ENCODE results near the gene URGCP. TPM values are rescaled to one million over a fixed set of nuclear protein-coding genes. Genes with fewer than 3 reads are reported as not detected.

Gene URGCP
- total RNA-seq, 1 experiment from 2014 or later: 19.5 TPM

DNA sequence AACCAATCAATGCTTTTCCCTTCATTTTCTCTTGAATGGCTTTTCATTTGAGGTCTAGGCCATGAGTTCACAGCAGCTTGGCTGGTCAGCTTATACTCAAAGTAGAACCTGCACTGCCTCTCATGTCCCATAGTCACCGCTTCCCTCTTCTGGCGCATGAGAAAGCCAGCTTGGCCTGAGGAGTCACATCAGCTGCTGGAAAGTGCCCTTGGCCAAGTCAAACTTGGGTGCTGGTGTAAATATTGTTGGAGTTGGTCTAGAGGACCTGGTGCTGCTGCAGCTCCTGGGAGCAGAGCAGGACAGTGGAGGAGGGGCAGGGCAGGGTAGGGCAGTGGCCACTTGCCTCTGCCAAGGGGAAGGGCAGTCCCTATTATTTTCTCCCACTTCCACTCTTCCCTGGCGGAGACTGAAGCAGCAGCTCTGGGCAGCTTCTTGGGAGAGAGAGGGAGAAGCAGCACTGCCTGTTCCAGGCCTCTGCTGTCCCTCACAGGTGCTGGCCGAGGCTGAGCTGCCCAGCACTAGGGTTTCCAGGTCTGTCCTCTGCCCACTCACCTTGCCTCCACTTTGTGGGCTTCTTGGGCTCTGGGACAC is 32.6 kb upstream of the URGCP start:
- ChIA-PET POLR2A (no interaction called here), CTCF (interaction anchor here (0.7 to 1.6 kb wide), 3 partner anchors 15 to 356 kb away, joined by 3 to 8 read pairs (median 4); partner anchors contain the start of gene STK17A)
- H3K4me3 Mint-ChIP-seq: no peak overlapping the region
- no peaks in the 10 kb centered on the region for H3K4me1 Mint-ChIP-seq
- H3K36me3 Mint-ChIP-seq: no peaks in the 10 kb centered on the region
- TF ChIP-seq ZNF671 (CRISPR knock-in tag; IDR thresholded peaks at IDR 0.05) (no peak), SP1 (CRISPR knock-in tag; conservative IDR thresholded peaks at IDR 0.05) (no peak), NR1H2 (CRISPR knock-in tag; IDR thresholded peaks at IDR 0.05) (no peak), RELA (CRISPR knock-in tag; IDR thresholded peaks at IDR 0.05; ENCODE audit: borderline replicate concordance) (no peak), ZNF317 (CRISPR knock-in tag; IDR thresholded peaks at IDR 0.05; ENCODE audit: borderline replicate concordance, low read depth) (no peak), ZNF138 (CRISPR knock-in tag; conservative IDR thresholded peaks at IDR 0.05) (no peak), ZNF121 (CRISPR knock-in tag; IDR thresholded peaks at IDR 0.05) (no peak), MXD4 (CRISPR knock-in tag; IDR thresholded peaks at IDR 0.05; ENCODE audit: borderline replicate concordance) (no peak), ZNF263 (CRISPR knock-in tag; IDR thresholded peaks at IDR 0.05; ENCODE audit: low read depth) (no peak), ZNF416 (CRISPR knock-in tag; IDR thresholded peaks at IDR 0.05) (no peak), JUN (CRISPR knock-in tag; IDR thresholded peaks at IDR 0.05) (no peak), NFE2L1 (CRISPR knock-in tag; IDR thresholded peaks at IDR 0.05) (no peak), CREB1 (CRISPR knock-in tag; IDR thresholded peaks at IDR 0.05) (no peak), ELF4 (CRISPR knock-in tag; IDR thresholded peaks at IDR 0.05; ENCODE audit: low read depth) (no peak)
- TF ChIP-seq, protein P1, sequence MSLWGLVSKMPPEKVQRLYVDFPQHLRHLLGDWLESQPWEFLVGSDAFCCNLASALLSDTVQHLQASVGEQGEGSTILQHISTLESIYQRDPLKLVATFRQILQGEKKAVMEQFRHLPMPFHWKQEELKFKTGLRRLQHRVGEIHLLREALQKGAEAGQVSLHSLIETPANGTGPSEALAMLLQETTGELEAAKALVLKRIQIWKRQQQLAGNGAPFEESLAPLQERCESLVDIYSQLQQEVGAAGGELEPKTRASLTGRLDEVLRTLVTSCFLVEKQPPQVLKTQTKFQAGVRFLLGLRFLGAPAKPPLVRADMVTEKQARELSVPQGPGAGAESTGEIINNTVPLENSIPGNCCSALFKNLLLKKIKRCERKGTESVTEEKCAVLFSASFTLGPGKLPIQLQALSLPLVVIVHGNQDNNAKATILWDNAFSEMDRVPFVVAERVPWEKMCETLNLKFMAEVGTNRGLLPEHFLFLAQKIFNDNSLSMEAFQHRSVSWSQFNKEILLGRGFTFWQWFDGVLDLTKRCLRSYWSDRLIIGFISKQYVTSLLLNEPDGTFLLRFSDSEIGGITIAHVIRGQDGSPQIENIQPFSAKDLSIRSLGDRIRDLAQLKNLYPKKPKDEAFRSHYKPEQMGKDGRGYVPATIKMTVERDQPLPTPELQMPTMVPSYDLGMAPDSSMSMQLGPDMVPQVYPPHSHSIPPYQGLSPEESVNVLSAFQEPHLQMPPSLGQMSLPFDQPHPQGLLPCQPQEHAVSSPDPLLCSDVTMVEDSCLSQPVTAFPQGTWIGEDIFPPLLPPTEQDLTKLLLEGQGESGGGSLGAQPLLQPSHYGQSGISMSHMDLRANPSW (CRISPR knock-in tag; conservative IDR thresholded peaks at IDR 0.05; ENCODE audit: low read depth): no peak
- TF ChIP-seq, protein P2, sequence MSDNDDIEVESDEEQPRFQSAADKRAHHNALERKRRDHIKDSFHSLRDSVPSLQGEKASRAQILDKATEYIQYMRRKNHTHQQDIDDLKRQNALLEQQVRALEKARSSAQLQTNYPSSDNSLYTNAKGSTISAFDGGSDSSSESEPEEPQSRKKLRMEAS (CRISPR knock-in tag; IDR thresholded peaks at IDR 0.05): no peak
- TF ChIP-seq, protein P3, sequence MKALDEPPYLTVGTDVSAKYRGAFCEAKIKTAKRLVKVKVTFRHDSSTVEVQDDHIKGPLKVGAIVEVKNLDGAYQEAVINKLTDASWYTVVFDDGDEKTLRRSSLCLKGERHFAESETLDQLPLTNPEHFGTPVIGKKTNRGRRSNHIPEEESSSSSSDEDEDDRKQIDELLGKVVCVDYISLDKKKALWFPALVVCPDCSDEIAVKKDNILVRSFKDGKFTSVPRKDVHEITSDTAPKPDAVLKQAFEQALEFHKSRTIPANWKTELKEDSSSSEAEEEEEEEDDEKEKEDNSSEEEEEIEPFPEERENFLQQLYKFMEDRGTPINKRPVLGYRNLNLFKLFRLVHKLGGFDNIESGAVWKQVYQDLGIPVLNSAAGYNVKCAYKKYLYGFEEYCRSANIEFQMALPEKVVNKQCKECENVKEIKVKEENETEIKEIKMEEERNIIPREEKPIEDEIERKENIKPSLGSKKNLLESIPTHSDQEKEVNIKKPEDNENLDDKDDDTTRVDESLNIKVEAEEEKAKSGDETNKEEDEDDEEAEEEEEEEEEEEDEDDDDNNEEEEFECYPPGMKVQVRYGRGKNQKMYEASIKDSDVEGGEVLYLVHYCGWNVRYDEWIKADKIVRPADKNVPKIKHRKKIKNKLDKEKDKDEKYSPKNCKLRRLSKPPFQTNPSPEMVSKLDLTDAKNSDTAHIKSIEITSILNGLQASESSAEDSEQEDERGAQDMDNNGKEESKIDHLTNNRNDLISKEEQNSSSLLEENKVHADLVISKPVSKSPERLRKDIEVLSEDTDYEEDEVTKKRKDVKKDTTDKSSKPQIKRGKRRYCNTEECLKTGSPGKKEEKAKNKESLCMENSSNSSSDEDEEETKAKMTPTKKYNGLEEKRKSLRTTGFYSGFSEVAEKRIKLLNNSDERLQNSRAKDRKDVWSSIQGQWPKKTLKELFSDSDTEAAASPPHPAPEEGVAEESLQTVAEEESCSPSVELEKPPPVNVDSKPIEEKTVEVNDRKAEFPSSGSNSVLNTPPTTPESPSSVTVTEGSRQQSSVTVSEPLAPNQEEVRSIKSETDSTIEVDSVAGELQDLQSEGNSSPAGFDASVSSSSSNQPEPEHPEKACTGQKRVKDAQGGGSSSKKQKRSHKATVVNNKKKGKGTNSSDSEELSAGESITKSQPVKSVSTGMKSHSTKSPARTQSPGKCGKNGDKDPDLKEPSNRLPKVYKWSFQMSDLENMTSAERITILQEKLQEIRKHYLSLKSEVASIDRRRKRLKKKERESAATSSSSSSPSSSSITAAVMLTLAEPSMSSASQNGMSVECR (CRISPR knock-in tag; IDR thresholded peaks at IDR 0.05; ENCODE audit: borderline replicate concordance): no peak
- TF ChIP-seq, protein P4, sequence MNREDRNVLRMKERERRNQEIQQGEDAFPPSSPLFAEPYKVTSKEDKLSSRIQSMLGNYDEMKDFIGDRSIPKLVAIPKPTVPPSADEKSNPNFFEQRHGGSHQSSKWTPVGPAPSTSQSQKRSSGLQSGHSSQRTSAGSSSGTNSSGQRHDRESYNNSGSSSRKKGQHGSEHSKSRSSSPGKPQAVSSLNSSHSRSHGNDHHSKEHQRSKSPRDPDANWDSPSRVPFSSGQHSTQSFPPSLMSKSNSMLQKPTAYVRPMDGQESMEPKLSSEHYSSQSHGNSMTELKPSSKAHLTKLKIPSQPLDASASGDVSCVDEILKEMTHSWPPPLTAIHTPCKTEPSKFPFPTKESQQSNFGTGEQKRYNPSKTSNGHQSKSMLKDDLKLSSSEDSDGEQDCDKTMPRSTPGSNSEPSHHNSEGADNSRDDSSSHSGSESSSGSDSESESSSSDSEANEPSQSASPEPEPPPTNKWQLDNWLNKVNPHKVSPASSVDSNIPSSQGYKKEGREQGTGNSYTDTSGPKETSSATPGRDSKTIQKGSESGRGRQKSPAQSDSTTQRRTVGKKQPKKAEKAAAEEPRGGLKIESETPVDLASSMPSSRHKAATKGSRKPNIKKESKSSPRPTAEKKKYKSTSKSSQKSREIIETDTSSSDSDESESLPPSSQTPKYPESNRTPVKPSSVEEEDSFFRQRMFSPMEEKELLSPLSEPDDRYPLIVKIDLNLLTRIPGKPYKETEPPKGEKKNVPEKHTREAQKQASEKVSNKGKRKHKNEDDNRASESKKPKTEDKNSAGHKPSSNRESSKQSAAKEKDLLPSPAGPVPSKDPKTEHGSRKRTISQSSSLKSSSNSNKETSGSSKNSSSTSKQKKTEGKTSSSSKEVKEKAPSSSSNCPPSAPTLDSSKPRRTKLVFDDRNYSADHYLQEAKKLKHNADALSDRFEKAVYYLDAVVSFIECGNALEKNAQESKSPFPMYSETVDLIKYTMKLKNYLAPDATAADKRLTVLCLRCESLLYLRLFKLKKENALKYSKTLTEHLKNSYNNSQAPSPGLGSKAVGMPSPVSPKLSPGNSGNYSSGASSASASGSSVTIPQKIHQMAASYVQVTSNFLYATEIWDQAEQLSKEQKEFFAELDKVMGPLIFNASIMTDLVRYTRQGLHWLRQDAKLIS (CRISPR knock-in tag; IDR thresholded peaks at IDR 0.05; ENCODE audit: borderline replicate concordance): no peak
- no peak overlapping the region for H3K27ac Mint-ChIP-seq
- no peaks in the 10 kb centered on the region for H3K9me3 Mint-ChIP-seq
- no peaks in the 10 kb centered on the region; the same call in 1 of the 2 replicates for H3K27me3 Mint-ChIP-seq (ENCODE audit: low read depth)
- ATAC-seq (peak; percentile 26; the same call in 1 of the 2 replicates), DNase-seq (ENCODE audit: low spot score) (no peak)

Measured in WTC11 (cell line).